NCI-H2107 (cell line): ENCODE data around the gene CD74.

ENCODE experiments used
- DNase-seq: peaks from one replicate; lab custom pipeline; 2025; lab: John Stamatoyannopoulos, UW

Gene CD74

GRCh38 chr5:150397782-150398721 is 14.7 kb downstream of the CD74 start:
- no peak for DNase-seq

- no peak for DNase-seq
These were observed 15.4 kb downstream of the CD74 start for GRCh38 chr5:150397146-150397781.

- DNase-seq, result no peak
These were observed 16.4 kb downstream of the CD74 start for GRCh38 chr5:150396267-150396666.

- no peak for DNase-seq
These were observed 17.1 kb downstream of the CD74 start for GRCh38 chr5:150395688-150395975.

- no peak for DNase-seq
These were observed 17.6 kb downstream of the CD74 start for GRCh38 chr5:150394912-150395687.

GRCh38 chr5:150394131-150394530 is 18.6 kb downstream of the CD74 start:
- no peak for DNase-seq

- DNase-seq, result no peak
These were observed 19.5 kb downstream of the CD74 start for GRCh38 chr5:150393096-150393645.

GRCh38 chr5:150392680-150393079 is 20.0 kb downstream of the CD74 start:
- DNase-seq, result no peak

- no peak for DNase-seq
These were observed 20.7 kb downstream of the CD74 start for GRCh38 chr5:150391986-150392385.

GRCh38 chr5:150391064-150391834 is 21.5 kb downstream of the CD74 start:
- DNase-seq, result no peak

- DNase-seq, result no peak
These were observed 23.0 kb downstream of the CD74 start for GRCh38 chr5:150389531-150390266.

- DNase-seq, result no peak
These were observed 26.5 kb downstream of the CD74 start for GRCh38 chr5:150386024-150386855.

- DNase-seq, result no peak
These were observed 28.0 kb downstream of the CD74 start for GRCh38 chr5:150384701-150385100.

GRCh38 chr5:150377964-150378694 is 34.6 kb downstream of the CD74 start:
- no peak for DNase-seq

- DNase-seq, result no peak
These were observed 35.6 kb downstream of the CD74 start for GRCh38 chr5:150376799-150377771.

- DNase-seq, result no peak
These were observed 38.1 kb downstream of the CD74 start for GRCh38 chr5:150374651-150375050.

GRCh38 chr5:150372639-150373038 is 40.1 kb downstream of the CD74 start:
- no peak for DNase-seq

GRCh38 chr5:150368526-150368925 is 44.2 kb downstream of the CD74 start:
- DNase-seq, result no peak
